A673 (cell line): ENCODE results near the gene HMCN2.

Experiments
- EZH2 ChIP-seq: fragments of 200-600 bp; sonication (generic); IDR thresholded peaks from 2 replicates; pipeline ENCODE4 v1.6.1; 2017; ENCODE audit warnings: borderline replicate concordance, low read depth, mild to moderate bottlenecking, mixed read lengths, antibody characterized with exemption, low read length; ENCODE audit not compliant: poor library complexity, severe bottlenecking
- TF ChIP-seq, protein P1 (sequence below): fragments of 300-800, 200-600 bp; sonication (generic); conservative IDR thresholded peaks from 2 replicates; pipeline ENCODE4 v1.5.1; 2017; ENCODE audit warnings: low read depth, mild to moderate bottlenecking, antibody characterized with exemption, low read length, moderate library complexity, mixed read lengths

DNA sequence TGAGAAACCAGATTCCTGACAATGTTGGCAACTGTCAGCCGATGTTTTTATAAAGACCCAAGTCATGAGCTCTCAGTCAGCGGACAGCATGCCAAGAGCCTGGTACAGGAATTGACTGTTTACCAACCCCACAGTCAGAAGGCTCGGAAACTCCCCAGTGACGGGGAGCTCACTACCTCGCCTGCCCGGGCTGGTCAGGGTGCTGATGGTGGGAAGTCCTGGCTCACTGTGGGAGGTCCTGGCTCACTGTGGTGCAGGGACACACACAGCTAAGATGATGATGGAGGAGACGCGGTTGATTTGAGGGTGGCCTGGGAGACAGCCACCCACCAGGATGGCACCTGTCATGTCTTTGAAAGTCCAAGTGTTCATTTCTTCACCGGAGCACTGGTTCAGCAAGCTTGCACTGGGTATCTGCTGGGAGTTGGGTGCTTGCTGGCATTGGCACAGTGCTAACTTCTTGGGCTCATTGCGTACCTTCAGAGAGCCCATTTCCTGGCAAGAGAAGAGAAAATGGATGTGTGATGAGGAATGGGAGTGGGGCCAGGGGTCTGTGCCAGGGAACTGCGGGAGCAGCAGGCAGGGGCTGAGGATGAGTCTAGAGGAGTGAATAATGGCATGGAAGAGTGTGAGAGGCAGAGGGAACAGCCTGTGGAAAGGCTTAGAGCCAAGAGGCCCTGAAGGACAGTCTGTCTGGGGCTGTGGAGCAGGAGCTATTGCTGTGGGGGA, 194.5 kb downstream of the HMCN2 start:
- TF ChIP-seq, protein P1, sequence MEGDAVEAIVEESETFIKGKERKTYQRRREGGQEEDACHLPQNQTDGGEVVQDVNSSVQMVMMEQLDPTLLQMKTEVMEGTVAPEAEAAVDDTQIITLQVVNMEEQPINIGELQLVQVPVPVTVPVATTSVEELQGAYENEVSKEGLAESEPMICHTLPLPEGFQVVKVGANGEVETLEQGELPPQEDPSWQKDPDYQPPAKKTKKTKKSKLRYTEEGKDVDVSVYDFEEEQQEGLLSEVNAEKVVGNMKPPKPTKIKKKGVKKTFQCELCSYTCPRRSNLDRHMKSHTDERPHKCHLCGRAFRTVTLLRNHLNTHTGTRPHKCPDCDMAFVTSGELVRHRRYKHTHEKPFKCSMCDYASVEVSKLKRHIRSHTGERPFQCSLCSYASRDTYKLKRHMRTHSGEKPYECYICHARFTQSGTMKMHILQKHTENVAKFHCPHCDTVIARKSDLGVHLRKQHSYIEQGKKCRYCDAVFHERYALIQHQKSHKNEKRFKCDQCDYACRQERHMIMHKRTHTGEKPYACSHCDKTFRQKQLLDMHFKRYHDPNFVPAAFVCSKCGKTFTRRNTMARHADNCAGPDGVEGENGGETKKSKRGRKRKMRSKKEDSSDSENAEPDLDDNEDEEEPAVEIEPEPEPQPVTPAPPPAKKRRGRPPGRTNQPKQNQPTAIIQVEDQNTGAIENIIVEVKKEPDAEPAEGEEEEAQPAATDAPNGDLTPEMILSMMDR, result no peak
- TF ChIP-seq EZH2, result no peak
